Adipose tissue (tissue), 3 donors: ENCODE data around the gene TTC39C. TPM values are rescaled to one million over a fixed set of nuclear protein-coding genes. Genes with fewer than 3 reads are reported as not detected.
"Not testable (repeated sequence)": the region's sequence is repeated elsewhere in the genome, so short reads cannot be mapped to it uniquely, and the experiment has no call there.

Experiments used
- H3K27ac ChIP-seq: one replicate; pipeline ENCODE4 v1.5.1; 2013; ENCODE audit warnings: low read depth, low read length
- WGBS, 3 donors: extraction: QIAGEN DNeasy Blood & Tissue Kit; methylation state at CpG; one replicate each; pipeline ENCODE4 v1.1.7; 2013; 5-methylcytosine and 5-hydroxymethylcytosine counted together
- polyA plus RNA-seq, 3 donors: library from polyadenylated mRNA; stranded (reverse); fragments of 200-250 nt; gene quantifications; one replicate each; pipeline ENCODE4 v1.2.3, GENCODE V29; 2013
- donor health status: healthy with polysubstance abuse.
- donor health status: Bipolar disorder and iron deficiency.
- donor health status: healthy.

TTC39C gene
- polyA plus RNA-seq, 3 donors = 9.6 to 27.2 (median 20.7) TPM

GRCh38 chr18:24033641-24034412 is 19.3 kb downstream of the TTC39C start:
- WGBS, 3 donors = 65 to 85% (median 83%) methylated on average over 5 of the region's 5 CpGs

DNA sequence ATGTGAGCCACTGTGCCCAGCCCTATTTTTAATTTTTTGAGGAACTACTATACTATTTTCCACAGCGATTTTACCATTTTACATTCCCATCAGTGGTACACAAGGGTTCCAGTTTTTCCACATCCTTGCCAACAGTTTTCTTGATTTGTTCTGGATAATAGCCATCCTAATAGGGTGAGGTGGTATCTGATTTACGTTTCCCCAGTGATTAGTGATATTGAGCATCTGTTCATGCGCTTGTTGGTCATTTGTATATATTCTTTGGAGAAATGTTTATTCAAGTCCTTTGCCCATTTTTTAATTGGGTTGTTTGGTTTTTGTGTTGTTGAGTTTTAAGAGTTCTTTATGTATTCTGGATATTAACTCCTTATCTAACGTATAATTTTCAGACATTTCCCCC is 20.8 kb downstream of the TTC39C start:
- H3K27ac ChIP-seq = no peak overlapping the region
- WGBS, 3 donors = 95 to 96% (median 95%) methylated on average over 4 of the region's 4 CpGs

More at GRCh38 chr18:24033641-24034412, 19.3 kb downstream of the TTC39C start:
- no peak overlapping the region for H3K27ac ChIP-seq

- WGBS, 3 donors = 66 to 91% (median 79%) methylated on average over 3 of the region's 3 CpGs
- no peak overlapping the region for H3K27ac ChIP-seq
Measured at GRCh38 chr18:24039671-24040070, 25.1 kb downstream of the TTC39C start.

DNA sequence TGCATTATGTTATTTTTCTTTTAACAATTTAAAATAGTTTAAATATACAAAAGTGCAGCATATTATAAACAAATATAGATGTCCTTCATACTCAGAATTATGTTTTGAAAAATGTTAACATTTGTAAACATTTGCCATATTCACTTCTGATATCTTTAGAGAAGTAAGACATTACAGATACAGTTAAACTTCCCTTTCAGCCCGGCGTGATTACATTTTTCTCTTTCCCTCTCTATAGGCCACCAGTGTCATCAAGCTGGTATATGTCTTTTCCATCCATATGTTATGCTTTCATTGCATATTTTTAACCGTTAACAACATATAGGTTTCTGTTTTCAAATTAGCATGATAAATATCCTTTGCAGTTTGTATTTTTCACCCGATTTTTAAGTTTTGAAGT is 27.1 kb downstream of the TTC39C start:
- H3K27ac ChIP-seq = no peak overlapping the region
- WGBS, 3 donors = 77 to 94% (median 86%) methylated on average over 4 of the region's 4 CpGs

- no peak overlapping the region for H3K27ac ChIP-seq
- WGBS, 3 donors = 62 to 90% (median 67%) methylated on average over 6 of the region's 6 CpGs
Measured at GRCh38 chr18:24043403-24043802, 28.8 kb downstream of the TTC39C start.

- H3K27ac ChIP-seq = no peak overlapping the region
- WGBS, 3 donors = 92 to 100% (median 98%) methylated on average over 1 of the region's 1 CpG
Measured at GRCh38 chr18:24048261-24048660, 33.7 kb downstream of the TTC39C start.

GRCh38 chr18:24049142-24049541 is 34.6 kb downstream of the TTC39C start:
- 27 to 94% (median 90%) methylated on average over 3 of the region's 3 CpGs for WGBS, 3 donors
- H3K27ac ChIP-seq = no peak overlapping the region

DNA sequence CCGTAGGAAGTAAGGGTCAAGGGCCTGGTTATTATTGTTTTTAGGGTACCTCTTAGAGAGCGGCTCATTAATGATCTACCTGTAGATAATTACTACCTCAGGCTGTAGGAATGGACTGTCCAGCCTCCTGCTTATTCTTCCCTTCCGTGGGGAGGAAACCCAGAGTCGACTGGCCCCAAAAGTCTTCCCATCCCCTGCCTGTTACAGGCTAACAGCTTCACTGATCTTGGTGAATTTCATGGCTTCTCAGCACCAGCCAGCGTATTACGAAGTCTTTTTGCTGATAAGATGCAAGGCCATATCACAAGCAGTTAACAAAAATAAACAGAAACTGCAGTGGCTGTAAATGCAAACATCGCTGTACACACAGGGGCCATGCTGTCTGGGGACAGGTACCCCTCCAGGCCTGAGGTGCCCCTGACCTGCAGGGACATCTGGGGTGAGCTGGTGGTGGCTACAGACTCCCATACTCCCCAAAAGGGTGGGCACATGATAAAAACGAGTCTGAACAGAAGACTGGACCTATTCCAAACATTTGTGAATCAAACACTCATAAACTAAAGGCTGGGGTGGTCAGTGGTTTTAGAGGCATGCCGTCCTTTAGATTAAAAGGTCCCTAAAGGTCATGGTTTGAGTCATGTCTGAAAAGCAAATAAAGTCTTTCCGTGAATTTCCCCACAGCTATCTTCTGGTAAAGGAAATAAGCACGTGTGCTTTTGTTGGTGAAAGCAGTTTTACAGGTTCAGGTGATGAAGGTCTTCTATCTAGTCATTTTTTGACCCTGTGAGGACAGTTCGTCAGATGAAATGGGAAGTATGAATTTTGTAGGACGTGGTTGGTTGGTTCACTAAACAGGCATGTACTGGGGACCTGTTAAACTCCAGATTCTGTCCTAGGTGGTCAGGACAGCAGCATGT is 36.7 kb downstream of the TTC39C start:
- H3K27ac ChIP-seq = no peak overlapping the region
- WGBS, 3 donors = 33 to 83% (median 80%) methylated on average over 13 of the region's 13 CpGs

DNA sequence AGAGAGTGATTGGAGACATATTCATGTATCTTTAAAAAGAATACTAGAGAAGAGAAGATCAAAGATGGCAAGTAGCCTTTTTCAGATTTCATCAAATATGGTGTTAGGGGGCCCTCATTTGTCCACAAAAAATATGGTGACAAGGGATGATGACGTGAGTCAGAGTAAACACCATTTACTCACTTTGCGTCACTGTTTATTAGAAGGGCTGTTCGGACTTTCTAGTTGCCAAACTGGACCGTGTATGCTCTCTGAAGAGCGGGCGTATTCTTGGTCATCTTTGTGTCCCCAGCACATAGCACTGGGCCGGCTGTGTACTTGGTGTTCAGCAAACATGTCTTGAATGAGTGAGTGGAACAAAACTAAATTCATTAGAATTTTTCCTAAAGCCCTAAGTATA is 37.5 kb downstream of the TTC39C start:
- H3K27ac ChIP-seq = no peak overlapping the region
- 87 to 93% (median 92%) methylated on average over 7 of the region's 7 CpGs for WGBS, 3 donors

DNA sequence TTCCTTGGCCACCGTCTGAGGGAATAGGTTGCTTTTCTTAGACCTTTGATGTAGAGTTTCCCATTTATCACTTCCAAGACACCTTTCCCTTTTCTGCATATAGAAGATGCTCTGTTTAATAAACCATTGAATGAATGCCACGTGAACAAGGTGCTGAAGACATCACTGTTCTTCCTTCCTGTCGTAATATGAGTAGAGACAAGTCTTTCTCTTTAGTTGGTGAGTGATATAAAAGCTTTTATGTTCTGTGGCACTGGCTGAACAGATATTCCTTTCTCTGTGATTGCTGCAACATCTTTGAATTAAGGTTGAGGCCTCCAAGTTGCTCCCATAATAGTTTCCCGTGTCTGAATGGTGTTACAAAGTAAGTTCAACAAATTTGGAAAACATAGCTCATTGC is 38.7 kb downstream of the TTC39C start:
- WGBS, 3 donors = 66 to 83% (median 73%) methylated on average over 4 of the region's 4 CpGs

GRCh38 chr18:24054130-24054529 is 39.6 kb downstream of the TTC39C start:
- WGBS, 3 donors = 56 to 84% (median 59%) methylated on average over 4 of the region's 4 CpGs
- H3K27ac ChIP-seq = no peak overlapping the region

More for the DNA sequence above, 38.7 kb downstream of the TTC39C start:
- no peak overlapping the region for H3K27ac ChIP-seq

GRCh38 chr18:24055009-24055804 is 40.7 kb downstream of the TTC39C start:
- 69 to 76% (median 75%) methylated on average over 3 of the region's 3 CpGs for WGBS, 3 donors
- no peak overlapping the region for H3K27ac ChIP-seq

DNA sequence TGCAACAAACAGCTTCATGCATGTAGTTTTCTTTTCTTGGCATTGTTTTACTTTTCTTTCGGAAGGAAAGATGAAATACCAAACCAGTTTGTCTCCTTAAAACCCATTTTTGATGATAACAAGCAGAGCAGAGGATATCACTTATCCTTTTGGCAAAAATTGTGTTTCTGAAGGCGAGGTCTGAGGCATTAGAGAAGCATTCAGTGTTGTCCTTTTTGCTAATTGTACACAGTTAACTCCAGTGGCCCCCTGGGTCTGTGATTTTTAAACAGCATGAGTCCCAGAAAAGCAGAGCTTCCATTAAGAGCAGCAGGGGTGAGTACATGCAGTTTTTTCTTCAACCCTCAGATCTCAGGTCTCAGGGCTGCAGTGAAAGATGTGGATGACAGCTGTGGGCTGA is 41.3 kb downstream of the TTC39C start:
- 60 to 66% (median 62%) methylated on average over 2 of the region's 2 CpGs for WGBS, 3 donors
- no peak overlapping the region for H3K27ac ChIP-seq

GRCh38 chr18:24056506-24056905 is 42.0 kb downstream of the TTC39C start:
- WGBS, 3 donors = 74 to 84% (median 83%) methylated on average over 2 of the region's 2 CpGs
- H3K27ac ChIP-seq = no peak overlapping the region

GRCh38 chr18:24057804-24058203 is 43.2 kb downstream of the TTC39C start:
- WGBS, 3 donors = 87 to 98% (median 89%) methylated on average over 1 of the region's 1 CpG
- H3K27ac ChIP-seq = no peak overlapping the region

- WGBS, 3 donors = 97% methylated on average over 4 of the region's 4 CpGs
- H3K27ac ChIP-seq = not testable (repeated sequence)
Measured at GRCh38 chr18:24059385-24059784, 44.8 kb downstream of the TTC39C start.

GRCh38 chr18:24060644-24061043 is 46.1 kb downstream of the TTC39C start:
- 55 to 84% (median 58%) methylated on average over 2 of the region's 2 CpGs for WGBS, 3 donors

GRCh38 chr18:24063121-24063731 is 48.7 kb downstream of the TTC39C start:
- WGBS, 3 donors = 68 to 89% (median 86%) methylated on average over 4 of the region's 4 CpGs
- no peak overlapping the region for H3K27ac ChIP-seq

More at GRCh38 chr18:24060644-24061043, 46.1 kb downstream of the TTC39C start:
- H3K27ac ChIP-seq = no peak overlapping the region
